HepG2 (cell line): Measurements from ENCODE around the gene ELMOD3. TPM values are rescaled to one million over a fixed set of nuclear protein-coding genes. Genes with fewer than 3 reads are reported as not detected.

ENCODE experiments used
- ARID2 ChIP-seq: sonication (generic); formaldehyde crosslinking; IDR thresholded peaks from 2 replicates; pipeline ENCODE4 v1.8.1; 2022; ENCODE audit warnings: mild to moderate bottlenecking, missing genetic modification reagents, borderline replicate concordance
- ATRX ChIP-seq: sonication (generic); formaldehyde crosslinking; IDR thresholded peaks from 2 replicates; pipeline ENCODE4 v1.4.0; 2020; ENCODE audit warnings: missing genetic modification reagents, borderline replicate concordance
- CCAR2 ChIP-seq: fragments of 200-400 bp; formaldehyde crosslinking; optimal IDR thresholded peaks from 2 replicates; pipeline ENCODE3; 2018; ENCODE audit warnings: low read depth, mild to moderate bottlenecking, low read length, moderate library complexity
- CREB3 ChIP-seq: sonication (generic); formaldehyde crosslinking; IDR thresholded peaks from 2 replicates; pipeline ENCODE4 v1.5.0; 2020; ENCODE audit warnings: missing genetic modification reagents
- DNMT1 ChIP-seq: sonication (generic); formaldehyde crosslinking; IDR thresholded peaks from 2 replicates; pipeline ENCODE4 v1.5.1; 2020; ENCODE audit warnings: mild to moderate bottlenecking, missing genetic modification reagents
- FOSL2 ChIP-seq: sonication (generic); formaldehyde crosslinking; IDR thresholded peaks from 2 replicates; pipeline ENCODE4 v1.4.0; 2020; ENCODE audit warnings: missing genetic modification reagents
- FOXA3 ChIP-seq: IDR thresholded peaks from 2 replicates; pipeline ENCODE4 v1.6.1; 2016; ENCODE audit warnings: missing genetic modification reagents, missing compliant biosample characterization
- FOXM1 ChIP-seq: sonication (generic); formaldehyde crosslinking; IDR thresholded peaks from 2 replicates; pipeline ENCODE4 v1.5.0; 2020; ENCODE audit warnings: missing genetic modification reagents
- GATAD2A ChIP-seq: IDR thresholded peaks from 2 replicates; pipeline ENCODE4 v1.6.1; 2016
- JUND ChIP-seq: sonication (generic); formaldehyde crosslinking; IDR thresholded peaks from 2 replicates; pipeline ENCODE4 v1.8.0; 2022; ENCODE audit warnings: mild to moderate bottlenecking, missing genetic modification reagents
- NCOA1 ChIP-seq: sonication (generic); formaldehyde crosslinking; IDR thresholded peaks from 2 replicates; pipeline ENCODE4 v1.9.0; 2021; ENCODE audit warnings: missing genetic modification reagents
- NFE2L2 ChIP-seq: fragments of 150-350 bp; IDR thresholded peaks from 2 replicates; pipeline ENCODE4 v1.6.1; 2014; ENCODE audit warnings: low read length
- NFKB2 ChIP-seq: sonication (generic); formaldehyde crosslinking; IDR thresholded peaks from 2 replicates; pipeline ENCODE4 v1.4.0; 2020; ENCODE audit warnings: missing genetic modification reagents, borderline replicate concordance
- PHF20 ChIP-seq: sonication (generic); formaldehyde crosslinking; IDR thresholded peaks from 2 replicates; pipeline ENCODE4 v1.5.0; 2020; ENCODE audit warnings: mild to moderate bottlenecking, missing genetic modification reagents
- PRMT3 ChIP-seq: sonication (generic); formaldehyde crosslinking; IDR thresholded peaks from 2 replicates; pipeline ENCODE4 v1.8.1; 2022; ENCODE audit warnings: low read depth, mild to moderate bottlenecking, moderate library complexity, missing genetic modification reagents, borderline replicate concordance
- REPIN1 ChIP-seq: sonication (generic); formaldehyde crosslinking; IDR thresholded peaks from 2 replicates; pipeline ENCODE4 v1.8.0; 2022; ENCODE audit warnings: missing genetic modification reagents, low read depth, mild to moderate bottlenecking, borderline replicate concordance
- SNAPC2 ChIP-seq: sonication (generic); formaldehyde crosslinking; IDR thresholded peaks from 2 replicates; pipeline ENCODE4 v1.8.1; 2022; ENCODE audit warnings: mild to moderate bottlenecking, missing genetic modification reagents
- SRSF4 ChIP-seq: fragments of 200-400 bp; formaldehyde crosslinking; IDR thresholded peaks from one replicate; pipeline ENCODE4 v1.6.1; 2018; ENCODE audit warnings: mild to moderate bottlenecking, low read depth, low read length, moderate library complexity; ENCODE audit not compliant: poor library complexity, severe bottlenecking
- TBP ChIP-seq: sonication (generic); formaldehyde crosslinking; IDR thresholded peaks from 2 replicates; pipeline ENCODE4 v1.5.0; 2020; ENCODE audit warnings: missing genetic modification reagents
- TCF12 ChIP-seq, 2 experiments: fragments of 450-650 bp in 1 of 2; sonication (generic) in 1 of 2; formaldehyde crosslinking in 1 of 2; IDR thresholded peaks; 2 replicates each; pipeline versions ENCODE4 v1.6.1 to v1.8.0; 2017 to 2022; ENCODE audit warnings: antibody characterized with exemption in 1 of 2, mild to moderate bottlenecking in 1 of 2, missing genetic modification reagents in 1 of 2, moderate library complexity in 1 of 2
- U2AF1 ChIP-seq: fragments of 200-400 bp; formaldehyde crosslinking; optimal IDR thresholded peaks from 2 replicates; pipeline ENCODE3; 2017; ENCODE audit warnings: mild to moderate bottlenecking, low read depth, low read length
- ZBTB37 ChIP-seq: sonication (generic); formaldehyde crosslinking; IDR thresholded peaks from 2 replicates; pipeline ENCODE4 v1.4.0; 2020; ENCODE audit warnings: mild to moderate bottlenecking, missing genetic modification reagents
- ZBTB7B ChIP-seq: sonication (generic); formaldehyde crosslinking; IDR thresholded peaks from 2 replicates; pipeline ENCODE4 v1.4.0; 2020; ENCODE audit warnings: missing genetic modification reagents
- ZNF589 ChIP-seq: sonication (generic); formaldehyde crosslinking; conservative IDR thresholded peaks from 2 replicates; pipeline ENCODE4 v1.8.0; 2022; ENCODE audit warnings: mild to moderate bottlenecking, moderate library complexity, missing genetic modification reagents
- ZNF704 ChIP-seq: sonication (generic); formaldehyde crosslinking; IDR thresholded peaks from 2 replicates; pipeline ENCODE4 v1.8.1; 2023; ENCODE audit warnings: mild to moderate bottlenecking, inconsistent platforms, moderate library complexity, missing genetic modification reagents, borderline replicate concordance
- ZSCAN22 ChIP-seq: sonication (generic); formaldehyde crosslinking; IDR thresholded peaks from 2 replicates; pipeline ENCODE4 v1.4.0; 2020; ENCODE audit warnings: mild to moderate bottlenecking, missing genetic modification reagents
- polyA plus RNA-seq, 8 experiments: library from polyadenylated mRNA; depleted of rRNA in 3 of 8; stranded (reverse) in 7 of 8; unstranded in 1 of 8; fragments of >200 nt; fragmentation: Illumina TruSeq in 4 of 8; extraction: Trizol in 4 of 8; gene quantifications; 2 replicates each; pipeline versions ENCODE4 v1.2.1 to v1.2.3, GENCODE V29; 2011 to 2016; ENCODE audit warnings: low read depth in 4 of 8, missing spikeins in 1 of 8, mixed read lengths in 1 of 8; ENCODE audit not compliant: insufficient read depth in 1 of 8
- total RNA-seq, 5 experiments: library from RNA; depleted of rRNA; stranded (reverse); fragments of >200 nt; fragmentation: Illumina TruSeq; extraction: Trizol; gene quantifications; 2 replicates each; pipeline ENCODE4 v1.2.3, GENCODE V29; 2016; ENCODE audit warnings: low read depth in 1 of 5
- TF ChIP-seq, protein P1 (sequence below): sonication (generic); formaldehyde crosslinking; IDR thresholded peaks from 2 replicates; pipeline ENCODE4 v1.5.0; 2020; ENCODE audit warnings: mild to moderate bottlenecking, missing genetic modification reagents

Gene ELMOD3
- total and polyA plus RNA-seq, 2 of the 13 experiments (the other 11 are each of a cell fraction or from before 2014, with no cell fraction given) = 13.3 to 19.5 TPM

DNA sequence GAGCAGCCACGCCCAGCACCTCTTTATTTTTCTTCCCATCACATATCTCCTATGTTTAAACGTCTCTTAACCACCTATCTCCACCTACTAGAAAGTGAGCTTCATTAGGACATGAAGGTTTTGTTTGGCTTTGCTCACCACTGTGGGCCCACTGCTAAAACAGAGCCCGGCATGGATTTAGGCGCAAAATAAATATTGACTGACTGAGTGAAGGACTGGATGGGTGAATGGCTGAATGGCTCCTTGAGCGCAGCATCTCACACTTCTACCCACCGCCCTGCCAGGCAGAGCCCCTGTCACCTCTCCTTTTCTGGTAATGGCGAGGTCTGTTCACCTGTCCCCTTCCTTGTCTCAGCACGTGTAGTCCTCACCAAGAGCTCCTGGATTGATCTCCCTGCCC lies 45.5 kb downstream of the ELMOD3 start (continued):
- TF ChIP-seq FOXA3 (CRISPR knock-in tag) = 0 out of 2 replicates have a peak, but pooled peaks have one; percentile 24
- TF ChIP-seq PRMT3 = no peak
- no peak for TF ChIP-seq ATRX
- TF ChIP-seq ZSCAN22 (CRISPR knock-in tag) = no peak
- TF ChIP-seq DNMT1 (CRISPR knock-in tag) = no peak
- TF ChIP-seq TCF12 (IDR thresholded peaks at IDR 0.05) = no peak
- no peak for TF ChIP-seq TCF12 (CRISPR knock-in tag; IDR thresholded peaks at IDR 0.05)
- no peak for TF ChIP-seq PHF20 (CRISPR knock-in tag)
- TF ChIP-seq U2AF1 = no peak
- no peak for TF ChIP-seq SNAPC2
- TF ChIP-seq ZBTB7B (CRISPR knock-in tag) = no peak; the same call in 1 of the 2 replicates
- no peak for TF ChIP-seq SRSF4
- no peak for TF ChIP-seq CCAR2
- no peak for TF ChIP-seq CREB3 (CRISPR knock-in tag)
- no peak for TF ChIP-seq TBP
- TF ChIP-seq REPIN1 (CRISPR knock-in tag) = no peak
- TF ChIP-seq FOXM1 (CRISPR knock-in tag) = no peak
- no peak for TF ChIP-seq NFE2L2
- no peak for TF ChIP-seq ZNF704 (CRISPR knock-in tag)
- TF ChIP-seq GATAD2A = no peak
- TF ChIP-seq ARID2 = no peak
- TF ChIP-seq NFKB2 (CRISPR knock-in tag) = no peak
- no peak for TF ChIP-seq ZNF589 (CRISPR knock-in tag)
- no peak for TF ChIP-seq JUND (CRISPR knock-in tag)
- TF ChIP-seq ZBTB37 (CRISPR knock-in tag) = 0 out of 2 replicates have a peak, but pooled peaks have one; percentile 17
- TF ChIP-seq, protein P1, sequence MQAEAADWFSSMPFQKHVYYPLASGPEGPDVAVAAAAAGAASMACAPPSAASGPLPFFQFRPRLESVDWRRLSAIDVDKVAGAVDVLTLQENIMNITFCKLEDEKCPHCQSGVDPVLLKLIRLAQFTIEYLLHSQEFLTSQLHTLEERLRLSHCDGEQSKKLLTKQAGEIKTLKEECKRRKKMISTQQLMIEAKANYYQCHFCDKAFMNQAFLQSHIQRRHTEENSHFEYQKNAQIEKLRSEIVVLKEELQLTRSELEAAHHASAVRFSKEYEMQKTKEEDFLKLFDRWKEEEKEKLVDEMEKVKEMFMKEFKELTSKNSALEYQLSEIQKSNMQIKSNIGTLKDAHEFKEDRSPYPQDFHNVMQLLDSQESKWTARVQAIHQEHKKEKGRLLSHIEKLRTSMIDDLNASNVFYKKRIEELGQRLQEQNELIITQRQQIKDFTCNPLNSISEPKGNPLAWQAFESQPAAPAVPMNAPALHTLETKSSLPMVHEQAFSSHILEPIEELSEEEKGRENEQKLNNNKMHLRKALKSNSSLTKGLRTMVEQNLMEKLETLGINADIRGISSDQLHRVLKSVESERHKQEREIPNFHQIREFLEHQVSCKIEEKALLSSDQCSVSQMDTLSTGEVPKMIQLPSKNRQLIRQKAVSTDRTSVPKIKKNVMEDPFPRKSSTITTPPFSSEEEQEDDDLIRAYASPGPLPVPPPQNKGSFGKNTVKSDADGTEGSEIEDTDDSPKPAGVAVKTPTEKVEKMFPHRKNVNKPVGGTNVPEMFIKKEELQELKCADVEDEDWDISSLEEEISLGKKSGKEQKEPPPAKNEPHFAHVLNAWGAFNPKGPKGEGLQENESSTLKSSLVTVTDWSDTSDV (CRISPR knock-in tag) = no peak
- TF ChIP-seq FOSL2 (CRISPR knock-in tag) = no peak
- no peak for TF ChIP-seq NCOA1 (CRISPR knock-in tag)
